HEK293 (cell line): ENCODE data around the gene NHEJ1.

Experiments used
- CTCF ChIA-PET: fragments of 350-600 bp; formaldehyde crosslinking; extraction: SDS; loops from one replicate; lab custom pipeline; 2021; ENCODE audit warnings: antibody characterized with exemption; lab: Yijun Ruan, JAX
- POLR2A ChIA-PET: fragments of 300-600 bp; formaldehyde crosslinking; extraction: SDS; loops from one replicate; lab custom pipeline; 2020; ENCODE audit warnings: antibody characterized with exemption, inconsistent platforms; lab: Yijun Ruan, JAX
- H3K27ac ChIP-seq: fragments of 200-500 bp; sonication (Bioruptor generic); 2 replicates; pipeline ENCODE4 v1.5.1; 2014; ENCODE audit warnings: low read depth, low read length, control low read depth, inconsistent platforms; ENCODE audit errors: extremely low read depth
- H3K36me3 ChIP-seq, 2 experiments: fragments of 200-500 bp in 1 of 2; sonication (Bioruptor generic) in 1 of 2; 1 replicate in 1 of 2; 2 replicates in 1 of 2; pipeline ENCODE4 v1.5.1; 2014 to 2017; ENCODE audit warnings: inconsistent platforms in 2 of 2, low read length in 2 of 2; ENCODE audit not compliant: control insufficient read depth in 2 of 2, insufficient read depth in 1 of 2
- H3K4me1 ChIP-seq: fragments of 200-500 bp; sonication (Bioruptor generic); 2 replicates; pipeline ENCODE4 v1.5.1; 2014; ENCODE audit warnings: mild to moderate bottlenecking, low read length, inconsistent platforms; ENCODE audit not compliant: control insufficient read depth, insufficient read depth
- H3K4me3 ChIP-seq: 2 replicates; pipeline ENCODE4 v1.5.1; 2011; ENCODE audit warnings: low read depth, mild to moderate bottlenecking, control low read depth, low read length, moderate library complexity
- H3K9me3 ChIP-seq: fragments of 200-500 bp; sonication (Bioruptor generic); 2 replicates; pipeline ENCODE4 v1.5.1; 2014; ENCODE audit warnings: low read depth, low read length, inconsistent platforms; ENCODE audit not compliant: control insufficient read depth, insufficient read depth
- PRDM6 ChIP-seq: fragments of 450-650 bp; formaldehyde crosslinking; IDR thresholded peaks from 2 replicates; pipeline ENCODE4 v1.5.1; 2017; ENCODE audit warnings: missing biosample characterization, missing genetic modification characterization
- REPIN1 ChIP-seq: fragments of 450-650 bp; formaldehyde crosslinking; IDR thresholded peaks from 2 replicates; pipeline ENCODE4 v1.5.1; 2017; ENCODE audit warnings: missing biosample characterization, missing genetic modification characterization, low read depth
- ZEB2 ChIP-seq: fragments of 450-650 bp; formaldehyde crosslinking; IDR thresholded peaks from 2 replicates; pipeline ENCODE4 v1.5.1; 2016; ENCODE audit warnings: missing biosample characterization, missing genetic modification characterization
- ZFP37 ChIP-seq: fragments of 450-650 bp; formaldehyde crosslinking; IDR thresholded peaks from 2 replicates; pipeline ENCODE4 v1.5.1; 2016; ENCODE audit warnings: missing biosample characterization, missing genetic modification characterization
- ZNF121 ChIP-seq: fragments of 450-650 bp; formaldehyde crosslinking; IDR thresholded peaks from 2 replicates; pipeline ENCODE4 v1.5.1; 2016; ENCODE audit warnings: missing biosample characterization, missing genetic modification characterization
- ZNF157 ChIP-seq: fragments of 450-650 bp; formaldehyde crosslinking; IDR thresholded peaks from 2 replicates; pipeline ENCODE4 v1.5.1; 2016; ENCODE audit warnings: missing biosample characterization, missing genetic modification characterization
- ZNF23 ChIP-seq: fragments of 450-650 bp; formaldehyde crosslinking; IDR thresholded peaks from 2 replicates; pipeline ENCODE4 v1.5.1; 2016; ENCODE audit warnings: missing biosample characterization, missing genetic modification characterization, borderline replicate concordance
- ZNF280D ChIP-seq: fragments of 450-650 bp; formaldehyde crosslinking; IDR thresholded peaks from 2 replicates; pipeline ENCODE4 v1.5.1; 2016; ENCODE audit warnings: missing biosample characterization, missing genetic modification characterization
- ZNF324 ChIP-seq: fragments of 450-650 bp; formaldehyde crosslinking; IDR thresholded peaks from 2 replicates; pipeline ENCODE4 v1.5.1; 2016; ENCODE audit warnings: missing biosample characterization, missing genetic modification characterization
- ZNF366 ChIP-seq: fragments of 450-650 bp; formaldehyde crosslinking; conservative IDR thresholded peaks from 2 replicates; pipeline ENCODE4 v1.5.1; 2016; ENCODE audit warnings: missing biosample characterization, missing genetic modification characterization
- ZNF391 ChIP-seq: fragments of 450-650 bp; formaldehyde crosslinking; IDR thresholded peaks from 2 replicates; pipeline ENCODE4 v1.5.1; 2016; ENCODE audit warnings: low read depth, missing biosample characterization, missing genetic modification characterization, borderline replicate concordance
- ZNF398 ChIP-seq: fragments of 450-650 bp; formaldehyde crosslinking; IDR thresholded peaks from 2 replicates; pipeline ENCODE4 v1.5.1; 2017; ENCODE audit warnings: missing biosample characterization, missing genetic modification characterization
- ZNF426 ChIP-seq: fragments of 450-650 bp; formaldehyde crosslinking; IDR thresholded peaks from 2 replicates; pipeline ENCODE4 v1.5.1; 2017; ENCODE audit warnings: missing biosample characterization, missing genetic modification characterization, mild to moderate bottlenecking, inconsistent platforms, moderate library complexity
- ZNF510 ChIP-seq: fragments of 450-650 bp; formaldehyde crosslinking; IDR thresholded peaks from 2 replicates; pipeline ENCODE4 v1.5.1; 2018; ENCODE audit warnings: mild to moderate bottlenecking, missing genetic modification characterization, missing biosample characterization; ENCODE audit not compliant: insufficient replicate concordance
- ZNF555 ChIP-seq: fragments of 450-650 bp; formaldehyde crosslinking; conservative IDR thresholded peaks from 2 replicates; pipeline ENCODE4 v1.5.1; 2017; ENCODE audit warnings: missing biosample characterization, mild to moderate bottlenecking, missing genetic modification characterization, inconsistent platforms
- ZNF701 ChIP-seq: fragments of 450-650 bp; formaldehyde crosslinking; IDR thresholded peaks from 2 replicates; pipeline ENCODE4 v1.5.1; 2016; ENCODE audit warnings: missing biosample characterization, missing genetic modification characterization
- TF ChIP-seq, protein P1 (sequence below): fragments of 450-650 bp; formaldehyde crosslinking; IDR thresholded peaks from 2 replicates; pipeline ENCODE4 v1.5.1; 2016; ENCODE audit warnings: missing biosample characterization, missing genetic modification characterization
- TF ChIP-seq, protein P2 (sequence below): IDR thresholded peaks from 2 replicates; pipeline ENCODE4 v1.6.1; 2011; ENCODE audit warnings: mild to moderate bottlenecking, low read depth, low read length, borderline replicate concordance
- TF ChIP-seq, protein P3 (sequence below): fragments of 450-650 bp; formaldehyde crosslinking; IDR thresholded peaks from 2 replicates; pipeline ENCODE4 v1.5.1; 2016; ENCODE audit warnings: missing biosample characterization, missing genetic modification characterization

Gene NHEJ1

GRCh38 chr2:219142329-219142728, 18.3 kb downstream of the NHEJ1 start:
- ChIA-PET POLR2A (no interaction called here), CTCF (interaction anchor here (0.6 to 1.6 kb wide), 5 partner anchors 10 to 112 kb away, joined by 3 to 4 read pairs (median 4); no protein-coding TSS in a partner anchor)
- no peak overlapping the region for H3K27ac ChIP-seq
- H3K4me1 ChIP-seq: 0 out of 2 replicates have a peak, but pooled peaks cover 2% of the 10 kb centered on the region
- peaks cover 0 to 47% of the 10 kb centered on the region in 2 experiments; a peak in 2 of 3 replicates for H3K36me3 ChIP-seq
- H3K4me3 ChIP-seq: no peak overlapping the region
- TF ChIP-seq ZNF324 (no peak), ZNF366 (tag by site-specific recombination) (no peak), ZNF157 (tag by site-specific recombination) (no peak), ZNF701 (no peak), ZNF555 (no peak), ZNF398 (no peak), ZNF426 (no peak), ZEB2 (tag by site-specific recombination) (no peak), PRDM6 (no peak), ZNF121 (tag by site-specific recombination) (no peak), ZNF23 (tag by site-specific recombination) (no peak), ZNF280D (no peak), REPIN1 (tag by site-specific recombination) (no peak), ZNF510 (tag by site-specific recombination) (no peak), ZFP37 (tag by site-specific recombination) (no peak), ZNF391 (tag by site-specific recombination) (no peak)
- TF ChIP-seq, protein P1, sequence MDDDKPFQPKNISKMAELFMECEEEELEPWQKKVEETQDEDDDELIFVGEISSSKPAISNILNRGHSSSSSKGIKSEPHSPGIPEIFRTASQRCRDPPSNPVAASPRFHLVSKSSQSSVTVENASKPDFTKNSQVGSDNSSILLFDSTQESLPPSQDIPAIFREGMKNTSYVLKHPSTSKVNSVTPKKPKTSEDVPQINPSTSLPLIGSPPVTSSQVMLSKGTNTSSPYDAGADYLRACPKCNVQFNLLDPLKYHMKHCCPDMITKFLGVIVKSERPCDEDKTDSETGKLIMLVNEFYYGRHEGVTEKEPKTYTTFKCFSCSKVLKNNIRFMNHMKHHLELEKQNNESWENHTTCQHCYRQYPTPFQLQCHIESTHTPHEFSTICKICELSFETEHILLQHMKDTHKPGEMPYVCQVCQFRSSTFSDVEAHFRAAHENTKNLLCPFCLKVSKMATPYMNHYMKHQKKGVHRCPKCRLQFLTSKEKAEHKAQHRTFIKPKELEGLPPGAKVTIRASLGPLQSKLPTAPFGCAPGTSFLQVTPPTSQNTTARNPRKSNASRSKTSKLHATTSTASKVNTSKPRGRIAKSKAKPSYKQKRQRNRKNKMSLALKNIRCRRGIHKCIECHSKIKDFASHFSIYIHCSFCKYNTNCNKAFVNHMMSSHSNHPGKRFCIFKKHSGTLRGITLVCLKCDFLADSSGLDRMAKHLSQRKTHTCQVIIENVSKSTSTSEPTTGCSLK (tag by site-specific recombination): no peak
- TF ChIP-seq, protein P2, sequence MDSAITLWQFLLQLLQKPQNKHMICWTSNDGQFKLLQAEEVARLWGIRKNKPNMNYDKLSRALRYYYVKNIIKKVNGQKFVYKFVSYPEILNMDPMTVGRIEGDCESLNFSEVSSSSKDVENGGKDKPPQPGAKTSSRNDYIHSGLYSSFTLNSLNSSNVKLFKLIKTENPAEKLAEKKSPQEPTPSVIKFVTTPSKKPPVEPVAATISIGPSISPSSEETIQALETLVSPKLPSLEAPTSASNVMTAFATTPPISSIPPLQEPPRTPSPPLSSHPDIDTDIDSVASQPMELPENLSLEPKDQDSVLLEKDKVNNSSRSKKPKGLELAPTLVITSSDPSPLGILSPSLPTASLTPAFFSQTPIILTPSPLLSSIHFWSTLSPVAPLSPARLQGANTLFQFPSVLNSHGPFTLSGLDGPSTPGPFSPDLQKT: no peak
- TF ChIP-seq, protein P3, sequence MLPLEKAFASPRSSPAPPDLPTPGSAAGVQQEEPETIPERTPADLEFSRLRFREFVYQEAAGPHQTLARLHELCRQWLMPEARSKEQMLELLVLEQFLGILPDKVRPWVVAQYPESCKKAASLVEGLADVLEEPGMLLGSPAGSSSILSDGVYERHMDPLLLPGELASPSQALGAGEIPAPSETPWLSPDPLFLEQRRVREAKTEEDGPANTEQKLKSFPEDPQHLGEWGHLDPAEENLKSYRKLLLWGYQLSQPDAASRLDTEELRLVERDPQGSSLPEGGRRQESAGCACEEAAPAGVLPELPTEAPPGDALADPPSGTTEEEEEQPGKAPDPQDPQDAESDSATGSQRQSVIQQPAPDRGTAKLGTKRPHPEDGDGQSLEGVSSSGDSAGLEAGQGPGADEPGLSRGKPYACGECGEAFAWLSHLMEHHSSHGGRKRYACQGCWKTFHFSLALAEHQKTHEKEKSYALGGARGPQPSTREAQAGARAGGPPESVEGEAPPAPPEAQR (tag by site-specific recombination): no peak
- no peaks in the 10 kb centered on the region for H3K9me3 ChIP-seq
